Natural killer cell (primary cell): ENCODE results near the gene SULF2. TPM values are rescaled to one million over a fixed set of nuclear protein-coding genes. Genes with fewer than 3 reads are reported as not detected.
A peak's percentile ranks its signal among the peaks of the same experiment; 100 is the strongest.

Source experiments
- ATAC-seq, 3 donors: fragments of 150-1000 bp in 2 of 3; fragments of 200-7000 bp in 1 of 3; cut with Tn5 transposase; 1 replicate in 1 of 3; 2 replicates in 2 of 3; pipeline ENCODE4 v1.10.0; 2021; ENCODE audit warnings: mild to moderate bottlenecking in 2 of 3, moderate library complexity in 2 of 3
- DNase-seq, 2 donors: peaks; one replicate each; pipeline versions ENCODE4 v3.0.0 to v3.0.0-alpha.2; 2013 to 2021; ENCODE audit warnings: mixed read lengths in 1 of 2
- H3K27ac ChIP-seq: one replicate; pipeline ENCODE4 v1.5.1; 2013; ENCODE audit warnings: mild to moderate bottlenecking, low read length
- H3K27me3 ChIP-seq: one replicate; pipeline ENCODE4 v1.6.1; 2013; ENCODE audit warnings: low read length; ENCODE audit not compliant: control insufficient read depth, insufficient read depth
- H3K36me3 ChIP-seq: one replicate; pipeline ENCODE4 v1.6.1; 2013; ENCODE audit warnings: low read length; ENCODE audit not compliant: control insufficient read depth, insufficient read depth
- H3K4me1 ChIP-seq: one replicate; pipeline ENCODE4 v1.6.1; 2013; ENCODE audit warnings: low read length; ENCODE audit not compliant: control insufficient read depth, insufficient read depth
- H3K4me3 ChIP-seq: one replicate; pipeline ENCODE4 v1.5.1; 2013; ENCODE audit warnings: low read length
- H3K9me3 ChIP-seq: one replicate; pipeline ENCODE4 v1.6.1; 2013; ENCODE audit warnings: low read length; ENCODE audit not compliant: control insufficient read depth, insufficient read depth
- H3K27ac Mint-ChIP-seq, 2 donors: one replicate each; pipeline ENCODE4 v1.8.0; 2022; ENCODE audit warnings: mild to moderate bottlenecking in 2 of 2, mixed read lengths in 2 of 2, moderate library complexity in 1 of 2
- H3K27me3 Mint-ChIP-seq, 2 donors: one replicate each; pipeline ENCODE4 v1.8.0; 2022; ENCODE audit warnings: low read depth in 2 of 2, mixed read lengths in 2 of 2
- H3K36me3 Mint-ChIP-seq: one replicate; pipeline ENCODE4 v1.8.0; 2022; ENCODE audit warnings: mixed read lengths
- H3K4me1 Mint-ChIP-seq, 2 donors: one replicate each; pipeline ENCODE4 v1.8.0; 2022; ENCODE audit warnings: mixed read lengths in 2 of 2
- H3K4me3 Mint-ChIP-seq: one replicate; pipeline ENCODE4 v1.8.0; 2022; ENCODE audit warnings: mild to moderate bottlenecking, moderate library complexity, mixed read lengths
- H3K9me3 Mint-ChIP-seq, 2 donors: one replicate each; pipeline ENCODE4 v1.8.0; 2022; ENCODE audit warnings: mixed read lengths in 2 of 2
- WGBS: methylation state at CpG from one replicate; pipeline ENCODE4 v1.1.7; 2013; ENCODE audit warnings: missing lambda C conversion rate; ENCODE audit not compliant: insufficient coverage; 5-methylcytosine and 5-hydroxymethylcytosine counted together
- intact Hi-C: fragments of 100-400 bp; cut with micrococcal nuclease; formaldehyde crosslinking; loops from one replicate; pipeline ENCODE4 v1.14.2; 2022
- total RNA-seq, 4 donors: library from RNA; stranded (reverse); fragments of 120-200 nt in 1 of 4; gene quantifications; one replicate each; pipeline versions ENCODE4 v1.2.3 to v1.2.4, GENCODE V29; 2013 to 2022
- TF ChIP-seq, protein P1 (sequence below): fragments of 200-600 bp; IDR thresholded peaks from one replicate; pipeline ENCODE4 v1.8.0; 2022; ENCODE audit warnings: antibody characterized with exemption

The SULF2 gene
- total RNA-seq, 3 donors from 2014 or later (not counting 1 experiment from before 2014, with no cell fraction given) = 8.1 to 48.7 (median 12.3) TPM

DNA sequence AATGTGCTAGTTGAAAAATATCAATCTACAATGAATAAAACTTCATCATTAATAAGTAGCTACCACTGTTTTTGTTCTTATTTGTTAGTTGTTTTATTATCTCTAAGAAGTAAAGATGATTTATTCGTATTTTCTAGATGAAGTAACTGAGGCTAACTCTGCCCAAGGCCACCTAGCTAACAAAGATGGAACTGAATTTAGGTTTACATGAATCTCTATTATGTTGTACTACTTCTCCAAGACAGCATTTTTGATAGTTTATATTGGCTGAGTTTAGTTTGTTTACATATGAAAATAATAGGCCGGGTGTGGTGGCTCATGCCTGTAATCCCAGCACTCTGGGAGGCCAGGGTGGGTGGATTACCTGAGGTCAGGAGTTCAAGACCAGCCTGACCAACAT is 162.1 kb downstream of the SULF2 start:
- Mint-ChIP-seq H3K4me3 (no peak overlapping the region), H3K27ac (no peak overlapping the region), H3K9me3 (no peaks in the 10 kb centered on the region), H3K27me3 (no peaks in the 10 kb centered on the region), H3K36me3 (peaks cover 21% of the 10 kb centered on the region), H3K4me1 (peaks cover 7 to 12% of the 10 kb centered on the region in 2 donors)
- no peaks in the 10 kb centered on the region for H3K27me3 ChIP-seq
- DNase-seq = no peak
- no peaks in the 10 kb centered on the region for H3K9me3 ChIP-seq
- H3K27ac ChIP-seq = no peak overlapping the region
- no peak overlapping the region for H3K4me3 ChIP-seq
- no peaks in the 10 kb centered on the region for H3K4me1 ChIP-seq
- no peak for ATAC-seq
- peaks cover 44% of the 10 kb centered on the region for H3K36me3 ChIP-seq
- TF ChIP-seq, protein P1, sequence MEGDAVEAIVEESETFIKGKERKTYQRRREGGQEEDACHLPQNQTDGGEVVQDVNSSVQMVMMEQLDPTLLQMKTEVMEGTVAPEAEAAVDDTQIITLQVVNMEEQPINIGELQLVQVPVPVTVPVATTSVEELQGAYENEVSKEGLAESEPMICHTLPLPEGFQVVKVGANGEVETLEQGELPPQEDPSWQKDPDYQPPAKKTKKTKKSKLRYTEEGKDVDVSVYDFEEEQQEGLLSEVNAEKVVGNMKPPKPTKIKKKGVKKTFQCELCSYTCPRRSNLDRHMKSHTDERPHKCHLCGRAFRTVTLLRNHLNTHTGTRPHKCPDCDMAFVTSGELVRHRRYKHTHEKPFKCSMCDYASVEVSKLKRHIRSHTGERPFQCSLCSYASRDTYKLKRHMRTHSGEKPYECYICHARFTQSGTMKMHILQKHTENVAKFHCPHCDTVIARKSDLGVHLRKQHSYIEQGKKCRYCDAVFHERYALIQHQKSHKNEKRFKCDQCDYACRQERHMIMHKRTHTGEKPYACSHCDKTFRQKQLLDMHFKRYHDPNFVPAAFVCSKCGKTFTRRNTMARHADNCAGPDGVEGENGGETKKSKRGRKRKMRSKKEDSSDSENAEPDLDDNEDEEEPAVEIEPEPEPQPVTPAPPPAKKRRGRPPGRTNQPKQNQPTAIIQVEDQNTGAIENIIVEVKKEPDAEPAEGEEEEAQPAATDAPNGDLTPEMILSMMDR = no peak
- intact Hi-C loops = loop anchor here (5.0 kb wide), 1 partner anchor 121 kb away; the partner anchor contains the start of gene NCOA3
- 94% methylated on average over 2 of the region's 2 CpGs for WGBS

DNA sequence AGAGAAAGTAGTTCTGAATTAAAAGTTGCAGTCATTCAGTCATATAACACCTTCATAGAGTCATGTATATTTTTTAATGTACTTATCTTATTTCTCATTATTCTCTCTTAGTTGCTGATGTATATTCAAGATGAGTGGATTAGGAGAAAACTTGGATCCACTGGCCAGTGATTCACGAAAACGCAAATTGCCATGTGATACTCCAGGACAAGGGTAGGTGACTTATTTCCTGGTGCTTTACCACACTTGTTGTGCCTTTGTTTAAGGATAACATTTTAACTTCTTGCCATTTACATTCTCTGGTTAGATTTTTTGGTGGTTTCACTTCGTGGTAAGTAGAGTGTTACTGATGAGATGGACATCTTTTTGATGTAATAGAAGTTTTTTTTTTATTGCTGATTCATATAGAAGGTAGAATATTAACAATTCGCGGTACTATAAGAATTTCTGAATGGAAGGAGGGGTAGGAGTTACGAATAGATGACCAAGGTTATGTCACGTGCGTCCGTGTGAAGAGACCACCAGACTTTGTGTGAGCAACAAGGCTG is 163.1 kb downstream of the SULF2 start:
- ATAC-seq (no peak), DNase-seq (no peak)
- Histone ChIP-seq H3K9me3 (no peaks in the 10 kb centered on the region), H3K4me3 (no peak overlapping the region), H3K36me3 (peaks cover 39% of the 10 kb centered on the region), H3K4me1 (no peaks in the 10 kb centered on the region), H3K27me3 (no peaks in the 10 kb centered on the region), H3K27ac (no peak overlapping the region)
- TF ChIP-seq, protein P1 = no peak
- Mint-ChIP-seq H3K36me3 (peaks cover 15% of the 10 kb centered on the region), H3K4me1 (peaks cover 7 to 12% of the 10 kb centered on the region in 2 donors), H3K27ac (peak overlapping the region in 1 of 2 donors; percentile 37), H3K27me3 (no peaks in the 10 kb centered on the region), H3K4me3 (no peak overlapping the region), H3K9me3 (no peaks in the 10 kb centered on the region)
- intact Hi-C loops = loop anchor here (5.0 kb wide), 1 partner anchor 120 kb away; the partner anchor contains the start of gene NCOA3
- 84% methylated on average over 9 of the region's 9 CpGs for WGBS

DNA sequence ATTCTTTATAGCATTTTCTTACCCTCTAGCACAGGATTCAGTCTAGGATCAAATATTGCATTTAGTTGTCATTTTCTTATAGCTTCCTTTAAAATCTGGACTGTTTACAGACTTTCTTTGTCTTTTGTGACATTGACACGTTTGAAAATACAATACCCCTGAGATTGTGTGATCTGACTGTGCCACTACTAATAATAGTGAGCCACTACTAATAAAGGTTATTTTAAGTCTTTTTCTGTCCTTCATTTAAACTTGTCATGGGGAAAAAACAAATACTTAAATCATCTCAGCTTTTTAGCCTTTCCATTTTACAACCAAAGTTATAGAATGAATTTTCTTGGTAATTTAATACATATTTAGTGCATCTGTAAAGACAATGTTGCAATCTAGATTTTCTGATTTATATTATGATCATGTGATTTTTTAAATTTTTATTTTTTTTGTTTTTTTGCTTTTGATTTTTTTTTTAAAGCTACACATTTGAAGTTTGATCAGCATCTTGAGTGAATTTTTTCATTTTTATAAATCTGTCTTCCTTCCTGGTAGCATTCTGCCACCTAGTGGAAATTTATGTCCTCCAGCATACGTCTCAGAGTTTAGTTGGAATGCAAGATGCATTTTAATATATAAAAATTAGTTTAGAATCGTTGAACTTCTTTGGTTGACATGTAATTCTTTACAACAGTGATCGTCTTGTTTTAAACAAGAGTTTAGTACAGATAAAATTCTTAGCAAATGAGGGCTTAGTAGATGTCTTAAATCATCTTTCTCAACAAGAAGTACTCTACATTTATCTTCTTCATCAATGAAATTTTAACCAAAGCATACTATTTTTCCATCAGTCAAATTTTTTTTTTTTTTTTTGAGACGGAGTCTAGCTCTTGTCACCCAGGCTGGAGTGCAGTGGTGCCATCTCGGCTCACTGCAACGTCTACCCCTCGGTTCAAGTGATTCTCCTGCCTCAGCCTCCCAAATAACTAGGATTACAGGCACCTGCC is 164.2 kb downstream of the SULF2 start:
- Histone ChIP-seq H3K4me3 (no peak overlapping the region), H3K4me1 (no peaks in the 10 kb centered on the region), H3K27ac (no peak overlapping the region), H3K36me3 (peaks cover 28% of the 10 kb centered on the region), H3K27me3 (no peaks in the 10 kb centered on the region), H3K9me3 (no peaks in the 10 kb centered on the region)
- Mint-ChIP-seq H3K4me3 (no peak overlapping the region), H3K36me3 (peaks cover 9% of the 10 kb centered on the region), H3K9me3 (no peaks in the 10 kb centered on the region), H3K4me1 (peaks cover 7 to 11% of the 10 kb centered on the region in 2 donors), H3K27me3 (no peaks in the 10 kb centered on the region), H3K27ac (peak overlapping the region; percentile 2 to 51)
- peak in 2 of 3 donors; percentile 44 to 45 for ATAC-seq
- TF ChIP-seq, protein P1 = peak; percentile 81
- intact Hi-C loops = loop anchor here (1.0 to 5.0 kb wide), 4 partner anchors 119 to 425 kb away; partner anchors contain the start of gene NCOA3
- DNase-seq = peak in 1 of 2 donors; percentile 73
- 84% methylated on average over 5 of the region's 8 CpGs for WGBS
